HG02870 (cell line): ENCODE data around the gene MAL.
A peak's percentile ranks its signal among the peaks of the same experiment; 100 is the strongest.

Experiments
- ATAC-seq: cut with Tn5 transposase; IDR thresholded peaks from one replicate; pipeline ENCODE4 v1.9.1; 2021; ENCODE audit warnings: mild to moderate bottlenecking, moderate library complexity; ENCODE audit not compliant: unreplicated experiment

Gene MAL

GRCh38 chr2:95015261-95015912, 10.1 kb upstream of the MAL start:
- no peak for ATAC-seq

GRCh38 chr2:95016616-95017015, 8.9 kb upstream of the MAL start:
- ATAC-seq: no peak

GRCh38 chr2:95017071-95017501, 8.4 kb upstream of the MAL start:
- no peak for ATAC-seq

- ATAC-seq: no peak
These were observed 7.7 kb upstream of the MAL start for GRCh38 chr2:95017836-95018235.

- ATAC-seq: no peak
These were observed 7.2 kb upstream of the MAL start for GRCh38 chr2:95018301-95018700.

GRCh38 chr2:95018861-95019550, 6.5 kb upstream of the MAL start:
- ATAC-seq: no peak

- ATAC-seq: no peak
These were observed 5.9 kb upstream of the MAL start for GRCh38 chr2:95019572-95019971.

GRCh38 chr2:95020275-95021022, 5.1 kb upstream of the MAL start:
- no peak for ATAC-seq

GRCh38 chr2:95021023-95021416, 4.5 kb upstream of the MAL start:
- ATAC-seq: no peak

GRCh38 chr2:95021847-95022246, 3.7 kb upstream of the MAL start:
- no peak for ATAC-seq

- ATAC-seq: peak; percentile 88
These were observed 2.9 kb upstream of the MAL start for GRCh38 chr2:95022309-95023221.

- ATAC-seq: peak; percentile 33
These were observed 2.3 kb upstream of the MAL start for GRCh38 chr2:95023222-95023597.

- no peak for ATAC-seq
These were observed 1.1 kb upstream of the MAL start for GRCh38 chr2:95024371-95024770.

- no peak for ATAC-seq
These were observed 525 bp upstream of the MAL start for GRCh38 chr2:95024960-95025405.

- no peak for ATAC-seq
These were observed 1.2 kb downstream of the MAL start for GRCh38 chr2:95026471-95027368.

GRCh38 chr2:95027369-95027720, 1.8 kb downstream of the MAL start:
- ATAC-seq: no peak

- no peak for ATAC-seq
These were observed 4.4 kb downstream of the MAL start for GRCh38 chr2:95029898-95030341.

- no peak for ATAC-seq
These were observed 5.0 kb downstream of the MAL start for GRCh38 chr2:95030496-95030895.

- ATAC-seq: no peak
These were observed 5.7 kb downstream of the MAL start for GRCh38 chr2:95031076-95031725.
